Jurkat, Clone E6-1 (cell line): ENCODE measurements around the gene PAQR6.
"Not testable (repeated sequence)": the region's sequence is repeated elsewhere in the genome, so short reads cannot be mapped to it uniquely, and the experiment has no call there.

Experiments used
- DNase-seq: peaks from one replicate; pipeline ENCODE4 v3.0.0-alpha.2; 2011; ENCODE audit warnings: low read depth, low spot score
- H3K4me3 ChIP-seq: 2 replicates; pipeline ENCODE4 v1.5.1; 2011; ENCODE audit warnings: mild to moderate bottlenecking, low read length, control low read depth, moderate library complexity

PAQR6 gene

GRCh38 chr1:156238248-156238647, 9.6 kb downstream of the PAQR6 start:
- no peak for DNase-seq
- no peak overlapping the region for H3K4me3 ChIP-seq

DNA sequence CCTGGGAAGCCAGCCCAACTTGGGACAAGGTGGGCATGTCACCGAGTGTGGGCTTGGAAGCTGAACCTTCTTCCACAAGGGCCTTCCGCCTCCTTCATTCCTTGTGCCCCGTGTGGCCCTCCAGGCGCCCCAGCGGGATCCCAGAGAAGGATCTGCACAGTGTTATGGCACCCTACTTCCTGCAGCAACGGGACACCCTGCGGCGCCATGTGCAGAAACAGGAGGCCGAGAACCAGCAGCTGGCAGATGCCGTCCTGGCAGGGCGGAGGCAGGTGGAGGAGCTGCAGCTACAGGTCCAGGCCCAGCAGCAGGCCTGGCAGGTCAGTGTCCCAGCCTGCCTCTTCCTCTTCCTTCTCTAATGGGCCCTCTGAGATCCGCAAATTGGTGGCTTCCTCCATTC, 11.7 kb downstream of the PAQR6 start:
- no peak for DNase-seq
- no peak overlapping the region for H3K4me3 ChIP-seq

- H3K4me3 ChIP-seq, result no peak overlapping the region
- DNase-seq, result no peak
Observed at GRCh38 chr1:156233426-156234127, 14.3 kb downstream of the PAQR6 start.

GRCh38 chr1:156232201-156232894, 15.5 kb downstream of the PAQR6 start:
- no peak overlapping the region for H3K4me3 ChIP-seq
- DNase-seq, result no peak

- no peak for DNase-seq
- no peak overlapping the region for H3K4me3 ChIP-seq
Observed at GRCh38 chr1:156230473-156230837, 17.4 kb downstream of the PAQR6 start.

DNA sequence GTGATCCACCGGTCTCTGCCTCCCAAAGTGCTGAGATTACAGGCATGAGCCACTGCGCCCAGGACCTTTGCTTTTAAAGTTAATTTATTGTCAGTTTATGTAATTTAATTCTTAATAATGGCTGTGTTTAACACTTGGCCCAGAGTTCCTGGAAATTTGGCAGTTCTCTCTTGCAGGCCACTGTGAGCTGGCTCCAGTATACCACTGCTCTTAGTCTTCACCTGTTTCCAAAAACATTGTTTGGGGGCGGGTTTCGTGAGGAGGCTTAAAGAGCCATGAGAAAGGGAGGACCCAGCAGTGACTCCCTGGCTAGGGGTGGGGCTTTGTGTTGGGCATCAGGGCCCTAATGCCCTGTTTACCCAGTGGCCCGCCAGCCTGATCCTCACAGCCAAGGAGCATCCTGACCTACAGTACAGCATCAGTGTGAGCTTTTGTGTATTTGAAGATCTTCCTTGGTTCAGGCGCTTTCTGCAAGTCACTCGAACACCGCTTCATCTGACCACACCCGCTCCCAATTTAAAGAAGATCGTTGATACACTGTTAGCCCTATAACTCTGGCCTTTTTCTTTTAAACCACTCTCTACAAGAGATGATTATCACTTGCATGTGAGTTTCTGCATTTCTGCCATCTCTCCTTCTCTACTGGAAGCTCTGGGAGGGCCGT, 17.9 kb downstream of the PAQR6 start:
- DNase-seq, result no peak
- no peak overlapping the region for H3K4me3 ChIP-seq

GRCh38 chr1:156228501-156228900, 19.4 kb downstream of the PAQR6 start:
- no peak for DNase-seq
- no peak overlapping the region for H3K4me3 ChIP-seq

- no peak overlapping the region for H3K4me3 ChIP-seq
- no peak for DNase-seq
Observed at GRCh38 chr1:156226782-156227181, 21.1 kb downstream of the PAQR6 start.

- H3K4me3 ChIP-seq, result no peak overlapping the region
- no peak for DNase-seq
Observed at GRCh38 chr1:156226116-156226538, 21.7 kb downstream of the PAQR6 start.

DNA sequence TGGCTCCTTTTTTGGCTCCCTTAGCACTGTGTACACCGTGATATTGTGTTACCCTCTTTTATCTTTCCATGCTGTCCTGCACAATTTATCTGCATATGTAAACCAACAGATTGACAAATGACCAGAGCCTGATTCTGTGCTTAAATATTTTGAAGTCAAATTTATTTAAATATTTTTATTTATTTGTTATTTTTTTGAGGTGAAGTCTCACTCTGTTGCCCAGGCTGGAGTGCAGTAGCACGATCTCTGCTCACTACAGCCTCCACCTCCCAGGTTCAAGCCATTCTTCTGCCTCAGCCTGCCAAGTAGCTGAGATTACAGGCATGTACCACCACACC, 22.2 kb downstream of the PAQR6 start:
- H3K4me3 ChIP-seq, result no peak overlapping the region
- no peak for DNase-seq

DNA sequence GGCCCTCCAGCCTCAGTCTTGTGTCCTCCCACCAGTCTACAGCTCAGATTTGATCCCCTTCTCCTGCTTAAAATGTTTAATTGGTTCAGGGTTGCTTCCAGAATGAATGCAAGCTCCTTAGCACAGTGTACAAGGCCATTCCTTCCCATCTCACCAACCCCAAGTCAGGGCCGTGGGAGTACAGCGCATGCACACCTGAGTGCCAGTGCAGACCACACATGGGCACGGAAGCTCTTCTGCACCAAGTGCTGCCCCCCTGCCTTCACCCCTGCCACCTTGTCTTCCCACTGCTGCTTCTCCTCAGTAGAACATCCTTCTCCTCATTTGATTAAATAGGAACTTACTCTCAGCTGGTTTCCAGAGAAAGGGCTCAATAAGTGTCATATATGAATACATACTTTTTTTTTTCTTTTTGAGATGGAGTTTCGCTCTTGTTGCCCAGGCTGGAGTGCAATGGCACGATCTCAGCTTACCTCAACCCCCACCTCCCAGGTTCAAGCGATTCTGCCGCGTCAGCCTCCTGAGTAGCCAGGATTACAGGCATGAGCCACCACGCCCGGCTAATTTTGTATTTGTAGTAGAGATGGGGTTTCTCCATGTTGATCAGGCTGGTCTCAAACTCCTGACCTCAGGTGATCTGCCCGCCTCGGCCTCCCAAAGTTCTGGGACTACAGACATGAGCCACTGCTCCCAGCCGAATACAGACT, 25.7 kb downstream of the PAQR6 start:
- no peak overlapping the region for H3K4me3 ChIP-seq
- no peak for DNase-seq

GRCh38 chr1:156220226-156220625, 27.6 kb downstream of the PAQR6 start:
- DNase-seq, result no peak
- no peak overlapping the region for H3K4me3 ChIP-seq

GRCh38 chr1:156217871-156218270, 30.0 kb downstream of the PAQR6 start:
- no peak overlapping the region for H3K4me3 ChIP-seq
- no peak for DNase-seq

GRCh38 chr1:156216361-156217086, 31.3 kb downstream of the PAQR6 start:
- H3K4me3 ChIP-seq, DNase-seq: not testable (repeated sequence)

- no peak for DNase-seq
- peak overlapping the region; percentile 87 for H3K4me3 ChIP-seq
Observed at GRCh38 chr1:156214024-156214748, 33.7 kb downstream of the PAQR6 start.

- H3K4me3 ChIP-seq, result peak overlapping the region; percentile 87
- no peak for DNase-seq
Observed at GRCh38 chr1:156213644-156213966, 34.3 kb downstream of the PAQR6 start.

- peak within 1 kb of the TSS; percentile 87 for H3K4me3 ChIP-seq
- DNase-seq, result peak; percentile 93
Observed at GRCh38 chr1:156212833-156213643, 34.8 kb downstream of the PAQR6 start, which contains the start of gene PMF1. Gene PMF1 (plus strand): TSS chr1:156213007. CDS start chr1:156213016, 9 bp downstream.

- H3K4me3 ChIP-seq, result peak overlapping the region; percentile 87
- DNase-seq, result no peak
Observed at GRCh38 chr1:156212130-156212529, 35.7 kb downstream of the PAQR6 start.
